ENCODE data around the gene CDH3. TPM values are rescaled to one million over a fixed set of nuclear protein-coding genes. Genes with fewer than 3 reads are reported as not detected.

The CDH3 gene
- total RNA-seq, 2 experiments from 2014 or later = 0.22 to 0.74 TPM

DNA sequence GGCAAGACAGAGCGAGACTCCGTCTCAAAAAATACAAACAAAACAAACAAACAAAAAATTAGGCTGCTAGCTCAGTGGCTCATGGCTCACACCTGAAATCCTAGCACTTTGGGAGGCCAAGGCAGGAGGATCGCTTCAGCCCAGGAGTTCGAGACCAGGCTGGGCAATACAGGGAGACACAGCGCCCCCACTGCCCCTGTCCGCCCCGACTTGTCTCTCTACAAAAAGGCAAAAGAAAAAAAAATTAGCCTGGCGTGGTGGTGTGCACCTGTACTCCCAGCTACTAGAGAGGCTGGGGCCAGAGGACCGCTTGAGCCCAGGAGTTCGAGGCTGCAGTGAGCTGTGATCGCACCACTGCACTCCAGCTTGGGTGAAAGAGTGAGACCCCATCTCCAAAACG is 91.5 kb downstream of the CDH3 start:
- no peak for DNase-seq
- H3K9me3 Mint-ChIP-seq = no peaks in the 10 kb centered on the region
- ATAC-seq (ENCODE audit: poor library complexity) = no peak
- H3K27me3 Mint-ChIP-seq = peaks cover 68% of the 10 kb centered on the region
- no peaks in the 10 kb centered on the region for H3K36me3 Mint-ChIP-seq (ENCODE audit: low read depth)
- H3K4me3 ChIP-seq (ENCODE audit: low read length) = no peak overlapping the region
- H3K27me3 ChIP-seq (ENCODE audit: control insufficient read depth in 1 of 2, insufficient read depth in 2 of 2, low read length in 2 of 2) = peaks cover 29 to 47% of the 10 kb centered on the region in 2 experiments
- H3K4me1 ChIP-seq (ENCODE audit: insufficient read depth, low read length) = peaks cover 13% of the 10 kb centered on the region
- H3K27ac ChIP-seq (ENCODE audit: low read depth in 1 of 2, low read length in 2 of 2) = no peak overlapping the region
- peaks cover 4% of the 10 kb centered on the region for H3K4me1 Mint-ChIP-seq (ENCODE audit: low read depth)
- H3K9me3 ChIP-seq (ENCODE audit: control insufficient read depth in 1 of 2, insufficient read depth in 1 of 2, low read length in 2 of 2) = peaks cover 0 to 17% of the 10 kb centered on the region in 2 experiments
- H3K4me3 Mint-ChIP-seq = no peak overlapping the region
- no peak overlapping the region for H3K27ac Mint-ChIP-seq
- intact Hi-C loops (cut with DNase I, micrococcal nuclease) = no loop called here
- ChIA-PET POLR2A (no interaction called here), CTCF (no interaction called here)
- H3K36me3 ChIP-seq (ENCODE audit: insufficient read depth, low read length) = no peaks in the 10 kb centered on the region
- TF ChIP-seq, protein P1, sequence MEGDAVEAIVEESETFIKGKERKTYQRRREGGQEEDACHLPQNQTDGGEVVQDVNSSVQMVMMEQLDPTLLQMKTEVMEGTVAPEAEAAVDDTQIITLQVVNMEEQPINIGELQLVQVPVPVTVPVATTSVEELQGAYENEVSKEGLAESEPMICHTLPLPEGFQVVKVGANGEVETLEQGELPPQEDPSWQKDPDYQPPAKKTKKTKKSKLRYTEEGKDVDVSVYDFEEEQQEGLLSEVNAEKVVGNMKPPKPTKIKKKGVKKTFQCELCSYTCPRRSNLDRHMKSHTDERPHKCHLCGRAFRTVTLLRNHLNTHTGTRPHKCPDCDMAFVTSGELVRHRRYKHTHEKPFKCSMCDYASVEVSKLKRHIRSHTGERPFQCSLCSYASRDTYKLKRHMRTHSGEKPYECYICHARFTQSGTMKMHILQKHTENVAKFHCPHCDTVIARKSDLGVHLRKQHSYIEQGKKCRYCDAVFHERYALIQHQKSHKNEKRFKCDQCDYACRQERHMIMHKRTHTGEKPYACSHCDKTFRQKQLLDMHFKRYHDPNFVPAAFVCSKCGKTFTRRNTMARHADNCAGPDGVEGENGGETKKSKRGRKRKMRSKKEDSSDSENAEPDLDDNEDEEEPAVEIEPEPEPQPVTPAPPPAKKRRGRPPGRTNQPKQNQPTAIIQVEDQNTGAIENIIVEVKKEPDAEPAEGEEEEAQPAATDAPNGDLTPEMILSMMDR (IDR thresholded peaks at IDR 0.05) = no peak

DNA sequence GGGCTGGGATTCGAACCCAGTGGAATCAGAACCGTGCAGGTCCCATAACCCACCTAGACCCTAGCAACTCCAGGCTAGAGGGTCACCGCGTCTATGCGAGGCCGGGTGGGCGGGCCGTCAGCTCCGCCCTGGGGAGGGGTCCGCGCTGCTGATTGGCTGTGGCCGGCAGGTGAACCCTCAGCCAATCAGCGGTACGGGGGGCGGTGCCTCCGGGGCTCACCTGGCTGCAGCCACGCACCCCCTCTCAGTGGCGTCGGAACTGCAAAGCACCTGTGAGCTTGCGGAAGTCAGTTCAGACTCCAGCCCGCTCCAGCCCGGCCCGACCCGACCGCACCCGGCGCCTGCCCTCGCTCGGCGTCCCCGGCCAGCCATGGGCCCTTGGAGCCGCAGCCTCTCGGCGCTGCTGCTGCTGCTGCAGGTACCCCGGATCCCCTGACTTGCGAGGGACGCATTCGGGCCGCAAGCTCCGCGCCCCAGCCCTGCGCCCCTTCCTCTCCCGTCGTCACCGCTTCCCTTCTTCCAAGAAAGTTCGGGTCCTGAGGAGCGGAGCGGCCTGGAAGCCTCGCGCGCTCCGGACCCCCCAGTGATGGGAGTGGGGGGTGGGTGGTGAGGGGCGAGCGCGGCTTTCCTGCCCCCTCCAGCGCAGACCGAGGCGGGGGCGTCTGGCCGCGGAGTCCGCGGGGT is 92.1 kb downstream of the CDH3 start, which contains the start of gene CDH1:
CDH1 (plus strand) TSS at position 247 of the 684 bp plus-strand sequence; CDS start at position 371, 124 bp downstream.
- H3K4me3 Mint-ChIP-seq = peak within 1 kb of the TSS; percentile 48
- CTCF ChIA-PET = no interaction called here

DNA sequence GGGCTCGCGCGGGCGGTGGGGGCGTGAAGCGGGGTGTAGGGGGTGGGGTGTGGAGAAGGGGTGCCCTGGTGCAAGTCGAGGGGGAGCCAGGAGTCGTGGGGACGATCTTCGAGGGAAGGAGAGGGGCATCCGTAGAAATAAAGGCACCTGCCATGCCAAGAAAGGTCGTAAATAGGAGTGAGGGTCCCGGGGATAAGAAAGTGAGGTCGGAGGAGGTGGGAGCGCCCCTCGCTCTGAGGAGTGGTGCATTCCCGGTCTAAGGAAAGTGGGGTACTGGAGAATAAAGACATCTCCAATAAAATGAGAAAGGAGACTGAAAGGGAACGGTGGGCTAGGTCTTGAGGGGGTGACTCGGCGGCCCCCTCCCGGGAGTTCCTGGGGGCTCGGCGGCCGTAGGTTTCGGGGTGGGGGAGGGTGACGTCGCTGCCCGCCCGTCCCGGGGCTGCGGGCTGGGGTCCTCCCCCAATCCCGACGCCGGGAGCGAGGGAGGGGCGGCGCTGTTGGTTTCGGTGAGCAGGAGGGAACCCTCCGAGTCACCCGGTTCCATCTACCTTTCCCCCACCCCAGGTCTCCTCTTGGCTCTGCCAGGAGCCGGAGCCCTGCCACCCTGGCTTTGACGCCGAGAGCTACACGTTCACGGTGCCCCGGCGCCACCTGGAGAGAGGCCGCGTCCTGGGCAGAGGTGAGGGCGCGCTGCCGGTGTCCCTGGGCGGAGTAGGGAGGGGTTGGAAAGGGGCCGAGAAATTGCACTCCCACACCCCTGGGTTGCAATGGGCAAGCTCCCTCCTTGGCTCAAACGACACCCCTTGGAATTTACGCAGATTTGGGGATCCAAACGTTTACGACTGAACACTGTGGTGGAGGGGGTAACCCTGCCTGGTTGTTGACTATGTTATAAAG is 92.9 kb downstream of the CDH3 start:
- Histone ChIP-seq H3K36me3 (ENCODE audit: insufficient read depth, low read length) (no peaks in the 10 kb centered on the region), H3K27ac (ENCODE audit: low read depth in 1 of 2, low read length in 2 of 2) (no peak overlapping the region), H3K4me1 (ENCODE audit: insufficient read depth, low read length) (peaks cover 13% of the 10 kb centered on the region), H3K4me3 (ENCODE audit: low read length) (no peak overlapping the region), H3K9me3 (ENCODE audit: control insufficient read depth in 1 of 2, insufficient read depth in 1 of 2, low read length in 2 of 2) (peaks cover 0 to 17% of the 10 kb centered on the region in 2 experiments), H3K27me3 (ENCODE audit: control insufficient read depth in 1 of 2, insufficient read depth in 2 of 2, low read length in 2 of 2) (peaks cover 27 to 47% of the 10 kb centered on the region in 2 experiments)
- peak overlapping the region; percentile 48 for H3K4me3 Mint-ChIP-seq
- intact Hi-C loops (cut with DNase I, micrococcal nuclease) = no loop called here
- DNase-seq (no peak), ATAC-seq (ENCODE audit: poor library complexity) (no peak)
- H3K27ac Mint-ChIP-seq = no peak overlapping the region
- H3K4me1 Mint-ChIP-seq (ENCODE audit: low read depth) = peaks cover 4% of the 10 kb centered on the region
- H3K9me3 Mint-ChIP-seq = no peaks in the 10 kb centered on the region
- peaks cover 59% of the 10 kb centered on the region for H3K27me3 Mint-ChIP-seq
- CTCF ChIA-PET = no interaction called here
- TF ChIP-seq, protein P1 (IDR thresholded peaks at IDR 0.05) = no peak
- POLR2A ChIA-PET = interaction anchor here (0.5 kb wide), 1 partner anchor 20 kb away, joined by 3 read pairs; no protein-coding TSS in a partner anchor
- H3K36me3 Mint-ChIP-seq (ENCODE audit: low read depth) = no peaks in the 10 kb centered on the region

More for the DNA sequence above, 92.1 kb downstream of the CDH3 start, which contains the start of gene CDH1:
- peak; percentile 58 for ATAC-seq (ENCODE audit: poor library complexity)
- Mint-ChIP-seq H3K9me3 (no peaks in the 10 kb centered on the region), H3K36me3 (ENCODE audit: low read depth) (no peaks in the 10 kb centered on the region), H3K27ac (no peak within 1 kb of the TSS), H3K27me3 (peaks cover 64% of the 10 kb centered on the region), H3K4me1 (ENCODE audit: low read depth) (peaks cover 4% of the 10 kb centered on the region)
- H3K27ac ChIP-seq (ENCODE audit: low read depth in 1 of 2, low read length in 2 of 2) = no peak within 1 kb of the TSS
- TF ChIP-seq, protein P1 (IDR thresholded peaks at IDR 0.05) = no peak
- peaks cover 27 to 47% of the 10 kb centered on the region in 2 experiments for H3K27me3 ChIP-seq (ENCODE audit: control insufficient read depth in 1 of 2, insufficient read depth in 2 of 2, low read length in 2 of 2)
- POLR2A ChIA-PET = no interaction called here
- H3K36me3 ChIP-seq (ENCODE audit: insufficient read depth, low read length) = no peaks in the 10 kb centered on the region
- peaks cover 0 to 17% of the 10 kb centered on the region in 2 experiments for H3K9me3 ChIP-seq (ENCODE audit: control insufficient read depth in 1 of 2, insufficient read depth in 1 of 2, low read length in 2 of 2)
- peak in 9 of 14 experiments; percentile 13 to 47 (median 25) for DNase-seq
- intact Hi-C loops (cut with DNase I, micrococcal nuclease) = no loop called here
- peaks cover 13% of the 10 kb centered on the region for H3K4me1 ChIP-seq (ENCODE audit: insufficient read depth, low read length)
- no peak within 1 kb of the TSS for H3K4me3 ChIP-seq (ENCODE audit: low read length)

Measured in CD4-positive, alpha-beta T cell (primary cell).